Erythroblast (primary cell): Measurements from ENCODE around the gene INPP4B.

Experiments used
- GATA1 ChIP-seq: IDR thresholded peaks from 2 replicates; pipeline ENCODE4 v1.6.1; 2011; ENCODE audit warnings: low read depth, mild to moderate bottlenecking, control low read depth, low read length, moderate library complexity
- POLR2A ChIP-seq: IDR thresholded peaks from 2 replicates; pipeline ENCODE4 v1.6.1; 2011; ENCODE audit warnings: mild to moderate bottlenecking, low read length

- no peak for TF ChIP-seq POLR2A
- TF ChIP-seq GATA1, result no peak
Observed at GRCh38 chr4:142316913-142317312, 529.2 kb downstream of the INPP4B start.
